Stimulated activated CD8-positive, alpha-beta memory T cell treated with anti-CD3 and anti-CD28 coated beads, Interleukin-7, amount 100 ng/mL, for 1 hour (primary cell): ENCODE results near the gene MRPS14.

Experiments
- DNase-seq, 2 donors: peaks; one replicate each; pipeline ENCODE4 v3.0.0-alpha.2; 2020; ENCODE audit warnings: low read depth in 2 of 2

The MRPS14 gene

GRCh38 chr1:174984952-174985351, 38.3 kb downstream of the MRPS14 start:
- no peak for DNase-seq

GRCh38 chr1:174982971-174983689, 40.1 kb downstream of the MRPS14 start:
- DNase-seq: no peak

GRCh38 chr1:174976436-174977108, 46.7 kb downstream of the MRPS14 start:
- no peak for DNase-seq

- DNase-seq: no peak
Measured at GRCh38 chr1:174975764-174976163, 47.5 kb downstream of the MRPS14 start.

- DNase-seq: no peak
Measured at GRCh38 chr1:174974711-174975119, 48.5 kb downstream of the MRPS14 start.

- DNase-seq: no peak
Measured at GRCh38 chr1:174971902-174972301, 51.3 kb downstream of the MRPS14 start.

- DNase-seq: no peak
Measured at GRCh38 chr1:174971466-174971865, 51.8 kb downstream of the MRPS14 start.

GRCh38 chr1:174969977-174970376, 53.2 kb downstream of the MRPS14 start:
- no peak for DNase-seq

- DNase-seq: no peak
Measured at GRCh38 chr1:174968750-174969244, 54.4 kb downstream of the MRPS14 start.

GRCh38 chr1:174967845-174968705, 55.1 kb downstream of the MRPS14 start:
- DNase-seq: no peak

- DNase-seq: no peak
Measured at GRCh38 chr1:174966008-174966572, 57.1 kb downstream of the MRPS14 start.

GRCh38 chr1:174965362-174966007, 57.7 kb downstream of the MRPS14 start:
- no peak for DNase-seq

- no peak for DNase-seq
Measured at GRCh38 chr1:174964972-174965361, 58.3 kb downstream of the MRPS14 start.

GRCh38 chr1:174964261-174964971, 58.8 kb downstream of the MRPS14 start:
- no peak for DNase-seq

GRCh38 chr1:174963529-174964125, 59.6 kb downstream of the MRPS14 start:
- DNase-seq: no peak
